Central memory CD8-positive, alpha-beta T cell (primary cell): Measurements from ENCODE around the gene SIL1.

Source experiments
- ATAC-seq: fragments of 150-1000 bp; cut with Tn5 transposase; replicated peaks from 2 replicates; pipeline ENCODE4 v1.10.0; 2022; ENCODE audit warnings: mild to moderate bottlenecking, moderate FRiP score, moderate number of reproducible peaks; ENCODE audit not compliant: poor library complexity, severe bottlenecking; ENCODE audit errors: extremely low read depth
- DNase-seq, 2 donors: peaks; one replicate each; pipeline ENCODE4 v3.0.0; 2021; ENCODE audit warnings: low spot score in 2 of 2
- H3K27ac Mint-ChIP-seq: one replicate; pipeline ENCODE4 v1.8.0; 2022; ENCODE audit warnings: low read depth, mild to moderate bottlenecking, moderate library complexity, mixed read lengths
- H3K27me3 Mint-ChIP-seq: one replicate; pipeline ENCODE4 v1.8.0; 2022; ENCODE audit warnings: mixed read lengths
- H3K36me3 Mint-ChIP-seq: one replicate; pipeline ENCODE4 v1.8.0; 2022; ENCODE audit warnings: mild to moderate bottlenecking, moderate library complexity, mixed read lengths; ENCODE audit not compliant: insufficient read depth
- H3K4me1 Mint-ChIP-seq: one replicate; pipeline ENCODE4 v1.8.0; 2022; ENCODE audit warnings: mixed read lengths
- H3K4me3 Mint-ChIP-seq: one replicate; pipeline ENCODE4 v1.8.0; 2022; ENCODE audit warnings: mild to moderate bottlenecking, moderate library complexity, mixed read lengths
- H3K9me3 Mint-ChIP-seq: one replicate; pipeline ENCODE4 v1.8.0; 2022; ENCODE audit warnings: mixed read lengths

SIL1 gene

GRCh38 chr5:138944527-138945322, 253.4 kb downstream of the SIL1 start:
- peak overlapping the region; percentile 45 for H3K27ac Mint-ChIP-seq
- H3K4me3 Mint-ChIP-seq: no peak overlapping the region
- H3K36me3 Mint-ChIP-seq: peaks cover 3% of the 10 kb centered on the region
- DNase-seq: no peak
- H3K27me3 Mint-ChIP-seq: no peaks in the 10 kb centered on the region
- H3K9me3 Mint-ChIP-seq: no peaks in the 10 kb centered on the region
- H3K4me1 Mint-ChIP-seq: no peaks in the 10 kb centered on the region
- ATAC-seq: no peak

- no peaks in the 10 kb centered on the region for H3K27me3 Mint-ChIP-seq
- no peaks in the 10 kb centered on the region for H3K4me1 Mint-ChIP-seq
- no peak overlapping the region for H3K27ac Mint-ChIP-seq
- ATAC-seq: no peak
- no peak for DNase-seq
- H3K4me3 Mint-ChIP-seq: no peak overlapping the region
- peaks cover 3% of the 10 kb centered on the region for H3K36me3 Mint-ChIP-seq
- no peaks in the 10 kb centered on the region for H3K9me3 Mint-ChIP-seq
These were observed 254.5 kb downstream of the SIL1 start for GRCh38 chr5:138943599-138944173.

- Mint-ChIP-seq H3K27me3 (no peaks in the 10 kb centered on the region), H3K4me1 (no peaks in the 10 kb centered on the region), H3K9me3 (no peaks in the 10 kb centered on the region), H3K4me3 (no peak overlapping the region), H3K27ac (no peak overlapping the region), H3K36me3 (no peaks in the 10 kb centered on the region)
- ATAC-seq (no peak), DNase-seq (no peak)
These were observed 255.3 kb downstream of the SIL1 start for GRCh38 chr5:138942861-138943260.

- Mint-ChIP-seq H3K4me1 (no peaks in the 10 kb centered on the region), H3K9me3 (no peaks in the 10 kb centered on the region), H3K27me3 (no peaks in the 10 kb centered on the region), H3K4me3 (no peak overlapping the region), H3K36me3 (no peaks in the 10 kb centered on the region), H3K27ac (no peak overlapping the region)
- DNase-seq (no peak), ATAC-seq (no peak)
These were observed 256.1 kb downstream of the SIL1 start for GRCh38 chr5:138942066-138942465.

GRCh38 chr5:138938526-138938925, 259.6 kb downstream of the SIL1 start:
- no peak for DNase-seq
- H3K27ac Mint-ChIP-seq: no peak overlapping the region
- H3K4me3 Mint-ChIP-seq: no peak overlapping the region
- no peak for ATAC-seq
- no peaks in the 10 kb centered on the region for H3K27me3 Mint-ChIP-seq
- no peaks in the 10 kb centered on the region for H3K4me1 Mint-ChIP-seq
- H3K9me3 Mint-ChIP-seq: no peaks in the 10 kb centered on the region
- H3K36me3 Mint-ChIP-seq: peaks cover 5% of the 10 kb centered on the region

- ATAC-seq: no peak
- Mint-ChIP-seq H3K36me3 (peaks cover 8% of the 10 kb centered on the region), H3K27ac (no peak overlapping the region)
These were observed 260.5 kb downstream of the SIL1 start for GRCh38 chr5:138937392-138938387.

GRCh38 chr5:138936968-138937345, 261.2 kb downstream of the SIL1 start:
- Mint-ChIP-seq H3K27ac (no peak overlapping the region), H3K36me3 (peaks cover 10% of the 10 kb centered on the region), H3K4me3 (no peak overlapping the region), H3K4me1 (no peaks in the 10 kb centered on the region), H3K9me3 (no peaks in the 10 kb centered on the region), H3K27me3 (no peaks in the 10 kb centered on the region)
- DNase-seq (no peak), ATAC-seq (no peak)

More at GRCh38 chr5:138937392-138938387, 260.5 kb downstream of the SIL1 start:
- H3K27me3 Mint-ChIP-seq: no peaks in the 10 kb centered on the region
- DNase-seq: no peak
- no peaks in the 10 kb centered on the region for H3K9me3 Mint-ChIP-seq
- no peaks in the 10 kb centered on the region for H3K4me1 Mint-ChIP-seq
- no peak overlapping the region for H3K4me3 Mint-ChIP-seq

GRCh38 chr5:138936225-138936967, 261.8 kb downstream of the SIL1 start:
- H3K9me3 Mint-ChIP-seq: no peaks in the 10 kb centered on the region
- peaks cover 11% of the 10 kb centered on the region for H3K36me3 Mint-ChIP-seq
- H3K27me3 Mint-ChIP-seq: no peaks in the 10 kb centered on the region
- ATAC-seq: no peak
- no peak overlapping the region for H3K27ac Mint-ChIP-seq
- no peak for DNase-seq
- no peaks in the 10 kb centered on the region for H3K4me1 Mint-ChIP-seq
- H3K4me3 Mint-ChIP-seq: no peak overlapping the region

GRCh38 chr5:138935466-138935865, 262.7 kb downstream of the SIL1 start:
- Mint-ChIP-seq H3K27me3 (no peaks in the 10 kb centered on the region), H3K27ac (no peak overlapping the region), H3K4me3 (no peak overlapping the region), H3K36me3 (peaks cover 15% of the 10 kb centered on the region), H3K4me1 (no peaks in the 10 kb centered on the region), H3K9me3 (no peaks in the 10 kb centered on the region)
- DNase-seq: no peak
- no peak for ATAC-seq

- no peaks in the 10 kb centered on the region for H3K4me1 Mint-ChIP-seq
- no peak overlapping the region for H3K27ac Mint-ChIP-seq
- no peaks in the 10 kb centered on the region for H3K27me3 Mint-ChIP-seq
- peaks cover 17% of the 10 kb centered on the region for H3K36me3 Mint-ChIP-seq
- DNase-seq (no peak), ATAC-seq (no peak)
- no peaks in the 10 kb centered on the region for H3K9me3 Mint-ChIP-seq
- no peak overlapping the region for H3K4me3 Mint-ChIP-seq
These were observed 263.2 kb downstream of the SIL1 start for GRCh38 chr5:138934971-138935370.

- no peak for ATAC-seq
- Mint-ChIP-seq H3K9me3 (no peaks in the 10 kb centered on the region), H3K36me3 (peaks cover 17% of the 10 kb centered on the region), H3K27me3 (no peaks in the 10 kb centered on the region), H3K27ac (no peak overlapping the region), H3K4me1 (no peaks in the 10 kb centered on the region), H3K4me3 (no peak overlapping the region)
- no peak for DNase-seq
These were observed 264.5 kb downstream of the SIL1 start for GRCh38 chr5:138933522-138934290.
